Stimulated activated CD8-positive, alpha-beta memory T cell treated with anti-CD3 and anti-CD28 coated beads, Interleukin-7, amount 100 ng/mL, for 1 hour (primary cell): Measurements from ENCODE around the gene CDH8.

Source experiments
- DNase-seq, 2 donors: peaks; one replicate each; pipeline ENCODE4 v3.0.0-alpha.2; 2020; ENCODE audit warnings: low read depth in 2 of 2

The CDH8 gene, protein sequence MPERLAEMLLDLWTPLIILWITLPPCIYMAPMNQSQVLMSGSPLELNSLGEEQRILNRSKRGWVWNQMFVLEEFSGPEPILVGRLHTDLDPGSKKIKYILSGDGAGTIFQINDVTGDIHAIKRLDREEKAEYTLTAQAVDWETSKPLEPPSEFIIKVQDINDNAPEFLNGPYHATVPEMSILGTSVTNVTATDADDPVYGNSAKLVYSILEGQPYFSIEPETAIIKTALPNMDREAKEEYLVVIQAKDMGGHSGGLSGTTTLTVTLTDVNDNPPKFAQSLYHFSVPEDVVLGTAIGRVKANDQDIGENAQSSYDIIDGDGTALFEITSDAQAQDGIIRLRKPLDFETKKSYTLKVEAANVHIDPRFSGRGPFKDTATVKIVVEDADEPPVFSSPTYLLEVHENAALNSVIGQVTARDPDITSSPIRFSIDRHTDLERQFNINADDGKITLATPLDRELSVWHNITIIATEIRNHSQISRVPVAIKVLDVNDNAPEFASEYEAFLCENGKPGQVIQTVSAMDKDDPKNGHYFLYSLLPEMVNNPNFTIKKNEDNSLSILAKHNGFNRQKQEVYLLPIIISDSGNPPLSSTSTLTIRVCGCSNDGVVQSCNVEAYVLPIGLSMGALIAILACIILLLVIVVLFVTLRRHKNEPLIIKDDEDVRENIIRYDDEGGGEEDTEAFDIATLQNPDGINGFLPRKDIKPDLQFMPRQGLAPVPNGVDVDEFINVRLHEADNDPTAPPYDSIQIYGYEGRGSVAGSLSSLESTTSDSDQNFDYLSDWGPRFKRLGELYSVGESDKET

DNA sequence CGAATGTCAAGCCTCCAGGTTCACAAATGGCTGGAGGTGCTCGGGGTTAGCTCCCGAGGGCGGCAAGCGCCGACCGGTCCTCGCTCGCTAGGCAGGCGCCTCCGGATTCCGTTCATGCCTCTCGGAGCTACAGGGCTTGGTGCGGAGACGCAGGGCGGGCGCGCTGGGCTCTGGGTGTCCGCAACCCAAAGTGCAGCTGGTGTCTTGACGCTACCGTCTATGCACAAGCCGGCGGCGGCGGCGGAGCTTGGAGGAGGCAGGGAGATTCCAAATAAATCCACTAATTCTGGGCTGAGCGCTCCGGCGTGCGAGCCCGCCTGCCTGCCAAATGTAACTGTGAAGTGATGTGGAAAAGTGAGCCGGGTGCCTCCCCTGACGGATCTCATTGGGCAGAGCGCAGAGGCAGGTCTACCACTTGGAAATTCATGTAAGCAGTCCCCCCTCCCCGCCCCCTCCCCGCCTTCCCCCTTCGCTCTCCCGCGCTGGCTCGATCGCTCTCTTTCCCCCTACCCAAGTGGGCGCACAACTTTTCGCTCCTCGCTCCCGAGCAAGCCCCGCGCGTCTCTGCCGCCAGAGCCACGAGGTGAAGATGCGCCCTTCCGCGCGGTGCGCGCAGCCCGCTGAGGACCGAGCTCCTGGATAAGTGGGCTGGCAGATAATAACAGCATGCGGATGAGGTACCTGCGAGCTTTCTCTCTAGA is at the start of gene CDH8:
Gene CDH8 (minus strand): TSS at position 338 of the 701 bp plus-strand sequence. CDS start 15,035 bp downstream, outside the sequence.
- DNase-seq, result no peak

DNA sequence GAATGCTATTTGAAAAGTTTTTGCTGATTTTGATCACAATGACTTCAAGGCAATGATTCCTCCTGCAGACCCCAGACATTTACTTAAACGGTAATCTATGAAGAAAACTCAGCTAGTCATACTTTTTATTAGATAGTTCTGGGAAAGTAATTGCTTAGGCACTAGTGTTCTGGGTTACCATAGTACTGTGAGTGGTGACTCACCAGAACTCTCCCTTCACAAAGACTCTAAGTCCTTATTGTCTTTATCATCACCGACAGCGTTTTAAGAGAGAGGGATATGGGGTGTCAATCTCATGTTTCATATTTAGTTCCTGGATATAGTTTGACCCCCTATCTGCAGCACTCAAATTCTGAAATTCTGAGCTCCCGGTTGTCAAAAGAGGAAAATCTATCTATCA is 43.0 kb upstream of the CDH8 start:
- no peak for DNase-seq

DNA sequence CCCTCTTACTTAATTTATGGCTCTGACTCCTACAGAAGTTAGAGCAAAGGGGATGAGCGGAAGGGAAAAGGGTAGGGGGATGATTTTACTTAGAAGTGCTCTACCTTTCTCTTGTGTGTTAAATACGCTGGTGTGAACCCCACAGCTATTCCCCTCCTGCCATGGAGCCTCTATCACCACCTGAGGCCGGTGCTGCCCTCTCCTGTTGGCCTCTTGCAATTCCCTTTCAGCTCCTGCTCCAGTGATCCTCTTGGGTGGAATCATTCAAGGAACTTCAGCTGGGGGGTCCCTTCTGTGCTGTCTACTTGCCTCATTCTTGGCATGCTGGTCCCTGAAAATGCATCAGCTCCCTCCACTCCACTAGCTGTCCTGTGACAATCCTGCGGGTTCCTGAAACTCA is 41.8 kb upstream of the CDH8 start:
- DNase-seq, result no peak

DNA sequence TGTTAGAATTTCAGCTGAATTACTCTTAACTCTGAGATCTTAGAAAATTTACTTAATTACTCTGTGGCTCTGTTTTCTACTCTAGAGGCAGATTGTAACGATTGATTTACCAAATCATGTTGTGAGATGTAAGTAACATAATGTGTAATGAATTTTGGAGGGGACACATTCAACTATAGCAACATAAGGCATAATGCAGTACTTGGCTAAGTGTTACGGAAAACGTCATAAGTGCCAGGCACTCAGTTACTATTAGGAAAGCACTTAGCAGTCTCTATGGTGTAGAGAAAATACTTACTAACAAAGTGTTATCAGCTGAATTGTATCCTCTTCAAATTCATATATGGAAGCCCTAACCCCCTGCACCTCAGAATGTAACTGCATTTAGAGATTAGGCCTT is 40.6 kb upstream of the CDH8 start:
- DNase-seq, result no peak

DNA sequence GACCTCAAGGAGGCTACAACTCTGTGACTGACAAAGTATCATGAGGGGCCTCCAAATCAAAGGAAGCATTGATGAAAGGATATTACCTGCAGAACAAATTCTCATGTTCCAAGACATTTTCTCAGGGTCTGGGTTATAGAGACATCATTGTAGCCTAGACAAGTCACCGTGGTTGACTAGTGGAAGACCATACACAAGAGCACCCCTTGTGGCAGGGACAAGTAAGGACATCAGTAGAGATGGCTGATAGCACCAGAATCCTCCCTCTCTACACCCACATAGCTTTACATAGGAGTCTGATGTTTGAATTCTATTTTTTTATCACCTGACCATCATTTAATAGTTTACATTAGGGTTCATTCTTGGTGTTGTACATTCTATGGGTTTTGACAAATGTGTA is 32.5 kb upstream of the CDH8 start:
- DNase-seq, result no peak

DNA sequence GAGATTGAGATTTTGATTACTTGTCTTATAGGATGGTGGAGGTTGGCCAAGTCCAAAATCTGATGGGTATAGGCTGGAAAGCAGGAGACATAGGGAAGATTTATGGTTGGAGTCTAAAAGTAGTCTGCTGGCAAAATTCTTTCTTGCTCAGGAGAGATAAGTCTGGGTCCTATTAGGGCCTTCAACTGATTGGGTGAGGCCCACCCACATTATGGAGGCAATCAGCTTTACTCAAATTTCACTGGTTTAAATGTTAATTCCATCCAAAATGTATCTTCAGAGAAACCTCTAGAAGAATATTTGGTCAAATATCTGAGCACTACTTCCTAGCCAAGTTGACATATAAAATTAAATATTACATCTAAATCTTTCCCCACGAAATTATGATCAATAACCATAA is 31.7 kb upstream of the CDH8 start:
- no peak for DNase-seq

DNA sequence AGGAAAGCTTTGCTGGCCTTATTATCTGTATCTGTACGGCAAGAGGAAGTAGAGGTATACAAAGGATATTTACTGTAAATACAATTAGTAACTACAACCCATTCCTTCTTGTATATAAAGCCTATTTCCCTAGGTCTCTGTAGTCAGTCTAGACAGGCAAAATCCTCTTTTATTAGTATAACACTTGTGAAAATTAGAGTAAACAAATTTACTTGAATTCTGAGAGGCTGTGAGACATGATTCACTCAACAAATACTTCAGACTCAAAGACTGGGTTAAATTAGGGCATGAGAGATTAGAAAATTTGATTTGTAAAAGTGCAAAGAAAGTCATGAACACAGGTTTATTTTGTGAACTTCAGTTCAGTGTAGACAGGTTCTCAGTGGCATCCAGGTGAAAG is 30.9 kb upstream of the CDH8 start:
- DNase-seq, result no peak

DNA sequence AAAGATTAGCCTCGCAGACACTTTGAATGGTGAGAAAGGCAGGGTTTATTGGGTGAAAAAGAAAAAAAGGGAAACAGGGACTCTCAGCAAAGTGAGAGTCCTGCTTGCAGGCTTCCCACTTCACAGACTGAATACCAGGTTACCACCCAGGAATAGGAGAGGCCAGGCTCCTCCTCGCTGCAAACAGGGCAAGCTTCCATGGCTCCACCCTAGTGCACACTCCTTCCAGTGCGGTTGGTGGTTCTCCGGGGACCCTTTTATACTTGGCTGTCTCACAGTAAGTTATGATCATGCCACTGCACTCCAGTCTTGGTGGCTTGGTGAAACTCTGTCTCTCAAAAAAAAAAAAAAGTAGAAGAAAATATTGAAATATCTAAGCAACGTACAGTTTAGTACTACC is 30.5 kb upstream of the CDH8 start:
- DNase-seq, result no peak

DNA sequence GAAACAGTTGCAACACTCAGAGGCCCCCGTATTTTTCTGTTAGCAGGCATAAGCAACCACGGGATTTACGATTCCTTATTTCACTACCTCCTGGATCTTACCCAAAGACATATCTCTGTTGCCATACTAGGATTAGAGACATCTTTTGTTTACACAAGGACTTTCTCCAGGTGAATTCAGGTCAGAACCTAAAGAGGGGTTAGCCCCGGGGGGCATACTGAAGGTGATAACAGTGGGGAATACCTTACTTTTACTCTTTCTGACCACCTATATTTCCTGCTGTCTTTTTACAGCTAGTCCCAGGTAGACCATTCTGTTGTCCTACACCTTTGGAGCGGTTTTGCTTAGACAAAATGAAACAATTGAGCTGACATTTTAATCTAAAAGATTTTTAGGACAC is 27.9 kb upstream of the CDH8 start:
- no peak for DNase-seq

DNA sequence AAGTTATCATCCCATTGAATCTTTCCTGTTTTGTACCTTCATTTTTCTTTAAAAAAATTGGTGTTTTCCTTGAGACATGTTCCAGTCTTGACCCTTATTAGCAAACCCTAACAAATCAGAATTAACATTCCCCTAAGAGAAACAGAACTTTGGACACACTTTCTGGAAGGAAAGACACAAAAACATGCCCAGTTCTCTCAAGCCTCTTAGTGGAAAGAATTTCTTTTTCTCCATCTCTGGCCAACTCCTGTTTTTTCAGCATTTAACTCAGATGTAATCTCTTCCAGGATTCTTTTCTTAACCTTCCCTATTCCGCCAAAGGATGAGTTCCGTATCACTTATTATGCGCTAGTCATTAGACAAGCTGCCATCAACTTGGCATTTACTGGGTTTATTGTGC is 23.9 kb upstream of the CDH8 start:
- DNase-seq, result no peak

DNA sequence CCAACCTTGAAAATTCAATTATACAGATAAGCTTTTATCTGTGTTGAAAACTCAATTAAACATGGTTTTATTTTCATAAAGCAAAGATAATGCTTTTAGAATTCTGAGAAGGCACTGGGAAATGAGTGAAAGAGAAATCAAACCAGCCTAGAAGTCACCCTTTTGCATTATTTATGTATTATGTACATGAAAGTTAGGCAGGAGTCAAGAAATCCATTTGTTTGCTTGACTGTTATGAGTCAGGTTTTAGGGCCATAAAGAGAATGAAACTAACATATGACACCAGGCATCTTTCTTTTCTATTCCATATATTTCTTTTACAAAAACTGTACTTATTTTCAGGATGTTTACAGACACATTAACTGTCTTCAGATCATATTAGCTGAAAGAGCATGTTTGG is 23.3 kb upstream of the CDH8 start:
- DNase-seq, result no peak

DNA sequence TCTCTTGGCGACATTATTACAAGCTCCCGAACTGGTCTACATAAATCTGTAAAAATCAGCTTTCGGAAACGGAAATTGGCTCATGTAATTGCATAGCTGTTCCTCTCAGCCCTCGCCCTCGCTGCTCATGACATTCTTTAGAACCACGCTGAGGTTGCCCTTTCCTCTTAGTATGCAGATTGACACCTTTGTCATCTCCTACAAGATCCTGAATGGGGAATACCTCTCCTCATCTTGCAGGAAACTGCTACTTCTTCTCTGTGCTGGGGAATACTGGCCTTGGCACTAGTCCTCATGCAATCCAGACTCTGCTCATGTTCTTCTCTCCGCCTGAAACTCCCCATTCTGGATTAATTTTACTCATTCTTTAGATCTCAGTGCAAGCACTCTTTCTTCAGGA is 22.2 kb upstream of the CDH8 start:
- no peak for DNase-seq

DNA sequence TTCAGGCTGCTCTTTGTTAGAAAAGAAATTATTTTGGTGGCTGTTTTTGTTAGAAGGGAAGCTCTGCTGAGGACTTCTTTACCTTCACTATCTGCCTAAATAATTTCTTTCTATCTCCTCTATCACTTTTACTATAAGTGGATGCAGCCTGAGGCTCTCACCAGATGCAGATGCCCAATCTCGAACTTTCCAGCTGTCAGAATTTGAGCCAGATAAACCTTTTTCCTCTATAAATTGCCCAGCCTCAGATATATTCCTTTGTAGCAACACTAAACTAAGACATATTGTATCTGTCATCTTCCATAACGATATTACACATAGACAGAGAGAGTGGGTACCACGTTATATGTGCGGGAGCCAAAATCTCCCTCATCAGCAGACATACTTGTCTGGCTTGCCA is 15.7 kb upstream of the CDH8 start:
- DNase-seq, result no peak

DNA sequence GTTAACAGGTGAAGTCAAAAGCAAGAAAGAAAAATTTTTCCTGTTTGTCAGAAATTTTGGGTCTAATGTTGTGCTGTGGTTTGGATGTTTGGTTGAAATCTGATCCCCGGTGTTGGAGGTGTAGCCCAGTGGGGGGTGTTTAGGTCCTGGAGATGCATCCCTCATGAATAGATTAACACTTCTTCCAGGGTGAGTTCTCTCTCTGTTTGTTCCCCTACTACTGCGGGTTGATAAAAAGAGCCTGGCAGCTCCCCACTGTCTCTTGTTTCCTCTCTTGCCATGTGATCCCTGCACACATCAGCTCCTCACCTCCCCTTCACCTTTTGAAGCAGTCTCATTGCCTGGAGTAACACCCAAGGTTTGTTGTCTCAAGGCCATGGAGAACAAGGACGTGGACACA is 14.6 kb upstream of the CDH8 start:
- no peak for DNase-seq

DNA sequence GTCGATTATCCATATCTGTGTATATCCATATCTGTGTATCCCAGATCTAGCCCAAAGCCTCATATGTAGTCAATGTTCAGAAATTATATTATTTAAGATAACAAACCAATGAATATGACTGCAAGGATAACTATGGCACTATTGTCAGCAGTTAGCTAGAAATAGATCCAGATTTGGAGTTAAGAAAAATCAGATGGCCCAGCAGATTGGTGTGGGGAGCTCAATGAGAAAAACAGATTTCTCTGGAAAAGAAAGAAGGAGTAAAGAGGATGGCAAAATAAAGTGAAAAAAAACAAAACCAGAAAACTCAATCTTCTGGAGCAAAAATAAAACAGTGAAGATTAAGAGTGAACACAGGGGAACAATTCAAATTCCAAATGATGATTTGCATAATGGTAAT is 10.6 kb upstream of the CDH8 start:
- no peak for DNase-seq

DNA sequence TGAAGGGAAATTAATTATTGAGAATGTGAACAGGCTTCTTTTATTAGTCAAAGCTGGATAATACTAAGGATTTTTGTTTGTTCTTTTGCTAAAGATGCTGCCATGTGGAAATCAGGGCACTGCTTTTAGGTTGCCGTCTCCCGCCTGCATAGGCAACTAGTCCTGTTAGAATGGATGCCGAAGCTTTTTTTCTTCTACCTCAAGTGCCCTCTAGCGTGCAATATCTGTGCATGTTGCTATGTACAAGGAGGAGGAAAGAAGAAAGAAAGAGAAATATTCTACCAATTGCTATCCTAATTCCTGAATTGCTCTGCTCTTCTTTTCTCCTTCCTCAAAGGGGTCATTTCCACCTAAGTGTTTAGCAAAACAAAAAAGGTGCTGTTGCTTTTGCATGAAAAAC is 5.2 kb upstream of the CDH8 start:
- DNase-seq, result no peak

DNA sequence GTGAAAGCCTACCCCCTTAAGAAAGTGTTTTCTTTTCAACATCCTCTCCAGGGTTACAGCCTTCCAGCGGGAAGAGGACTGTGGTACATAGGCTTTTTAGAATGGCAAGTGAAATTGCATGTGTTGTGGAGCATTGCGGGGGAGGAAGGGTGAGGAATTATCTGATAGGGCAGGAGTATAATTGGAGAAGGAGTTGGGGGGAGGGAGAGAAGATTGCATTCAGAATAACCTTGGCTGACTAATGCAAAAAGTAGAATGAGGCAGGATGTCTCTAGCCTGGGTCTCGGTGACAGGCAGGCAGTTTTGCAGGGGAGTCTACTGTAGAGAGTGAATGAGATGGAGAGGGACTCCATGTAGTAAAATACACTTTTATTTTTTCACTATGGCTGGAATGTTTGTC is 2.4 kb upstream of the CDH8 start:
- no peak for DNase-seq

DNA sequence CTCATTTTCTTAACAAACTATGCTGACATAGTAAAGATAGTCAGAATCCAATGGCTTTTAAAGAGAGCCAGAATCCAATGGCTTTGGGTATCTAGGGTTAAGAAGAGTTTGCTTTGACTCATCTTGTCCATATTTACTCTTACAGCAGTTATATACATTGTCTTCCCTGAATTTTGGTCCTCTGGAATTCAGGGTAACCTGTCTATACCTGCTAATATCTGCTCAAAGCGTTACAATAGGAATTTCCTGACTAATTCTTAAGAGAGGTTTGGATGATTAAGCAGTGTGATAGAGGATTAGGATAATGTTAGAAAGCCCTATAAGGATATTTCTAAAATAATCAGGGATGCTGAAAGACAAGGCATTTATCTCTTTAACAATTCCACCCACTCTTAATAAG is 2.0 kb upstream of the CDH8 start:
- DNase-seq, result no peak

DNA sequence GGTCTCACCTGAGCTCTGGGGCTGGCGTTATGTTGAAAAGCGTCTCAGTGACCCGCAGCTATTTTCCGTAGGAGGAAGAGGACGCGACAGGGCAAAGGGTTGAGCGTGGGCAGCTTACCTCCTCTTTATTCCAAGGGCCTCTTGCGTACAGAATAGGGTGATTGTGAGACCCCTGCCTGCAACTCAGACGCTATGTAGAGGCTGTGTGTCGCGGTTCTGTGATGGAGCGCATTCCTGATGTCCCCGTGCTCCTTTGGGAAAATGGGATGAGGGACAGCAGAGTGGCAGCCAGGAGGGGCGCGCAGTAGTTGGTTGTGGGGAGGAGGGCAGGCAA is 531 bp upstream of the CDH8 start:
- no peak for DNase-seq

DNA sequence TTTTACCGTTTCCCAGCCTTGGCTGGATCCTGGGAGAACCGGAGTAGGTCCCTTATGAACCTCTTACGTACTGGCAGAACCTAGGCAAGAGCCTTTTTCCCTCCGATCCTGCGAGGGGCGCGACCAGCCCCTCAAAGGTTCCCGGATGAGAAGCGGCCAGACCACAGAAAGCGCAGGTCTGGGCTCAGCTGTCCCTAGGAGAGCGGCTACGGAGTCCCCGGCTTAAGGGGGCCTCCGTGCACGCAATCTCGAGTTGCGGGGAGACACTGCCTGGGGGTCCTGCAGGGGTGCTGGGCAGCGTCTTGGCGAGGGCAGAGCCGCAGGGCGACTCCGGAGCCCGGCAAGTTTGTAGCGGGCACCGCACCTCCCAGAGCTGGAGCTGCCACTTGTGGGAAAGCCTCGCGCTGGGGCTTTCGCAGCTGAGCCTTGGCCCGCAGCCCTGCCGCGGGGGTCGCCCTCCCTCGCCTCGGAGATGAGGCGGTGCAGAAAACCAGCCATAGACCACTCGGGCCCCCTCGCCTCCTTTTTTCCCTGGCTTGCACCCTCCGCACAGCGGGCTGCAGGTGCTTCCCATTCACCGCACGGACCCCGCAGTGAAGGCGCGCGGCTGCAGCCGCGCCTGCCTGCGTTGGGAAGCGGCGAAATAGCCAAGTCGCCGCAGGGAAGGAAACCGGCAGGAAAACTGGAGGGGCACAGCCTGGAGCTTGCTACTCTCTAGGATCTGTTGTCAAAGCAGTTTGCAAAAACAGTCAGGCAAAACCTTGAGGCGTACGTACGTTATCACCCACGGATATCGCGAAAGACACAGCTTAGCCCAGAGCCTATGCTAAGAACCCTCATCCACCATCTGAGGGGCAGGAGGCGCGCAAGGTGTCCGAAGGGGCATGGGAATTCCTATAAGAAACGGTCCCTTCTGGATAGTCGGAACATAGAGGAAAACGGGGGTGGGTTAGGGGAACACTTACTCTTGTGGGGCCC is 834 bp downstream of the CDH8 start:
- DNase-seq, result no peak

DNA sequence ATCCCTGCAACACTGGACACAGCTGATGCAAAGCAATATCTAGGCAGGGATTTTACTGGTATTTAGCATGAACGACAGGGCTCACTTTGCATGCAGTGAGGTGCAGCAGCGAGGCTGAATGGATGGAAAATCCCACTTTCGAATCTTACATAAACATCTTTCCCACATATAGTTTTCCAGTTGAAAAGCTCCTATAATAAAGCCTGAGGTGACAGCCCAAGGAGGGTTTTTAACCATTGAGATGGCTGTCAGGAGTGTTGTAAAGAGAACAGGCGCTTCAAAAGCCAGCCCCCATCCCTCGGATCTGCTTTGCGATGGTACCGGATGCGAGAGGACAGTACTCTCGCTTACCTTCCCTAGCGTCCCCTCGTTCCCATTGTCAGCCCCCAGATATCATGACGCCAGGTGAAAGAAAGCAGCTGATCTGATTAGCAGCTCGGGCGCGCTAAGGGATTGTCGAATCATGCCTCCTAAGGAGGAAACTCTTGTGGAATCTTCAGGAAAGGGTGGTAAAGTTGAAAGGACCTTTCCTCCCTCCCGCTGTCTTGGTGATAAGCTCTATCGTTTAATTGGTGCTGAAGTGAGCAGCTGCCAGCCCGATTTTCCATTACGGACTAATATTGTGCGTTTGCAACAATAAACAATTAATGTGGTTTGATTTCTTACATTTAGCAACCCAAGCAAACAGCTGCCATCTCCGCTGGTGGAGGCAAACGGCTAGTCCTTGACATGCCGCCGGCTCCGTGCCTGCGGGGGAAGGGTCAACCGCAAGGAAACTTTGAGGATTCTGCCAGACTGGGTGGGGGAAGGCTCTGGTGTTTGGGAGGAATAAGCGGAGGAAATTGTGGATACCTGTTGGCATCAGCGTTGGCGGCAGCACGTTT is 1.8 kb downstream of the CDH8 start:
- no peak for DNase-seq
